ENCODE results near the gene PHYHD1. TPM values are rescaled to one million over a fixed set of nuclear protein-coding genes. Genes with fewer than 3 reads are reported as not detected.

PHYHD1 gene
- total RNA-seq, 1 experiment from 2014 or later: not detected

GRCh38 chr9:128909859-128910258, 10.9 kb upstream of the PHYHD1 start:
- TF ChIP-seq POLR2AphosphoS5 (IDR thresholded peaks at IDR 0.05; ENCODE audit: low read depth, low read length) (no peak), REST (IDR thresholded peaks at IDR 0.05; ENCODE audit: insufficient read depth in 1 of 2, low read depth in 2 of 2, low read length in 1 of 2) (no peak), SIN3A (IDR thresholded peaks at IDR 0.05; ENCODE audit: borderline replicate concordance, insufficient read depth, low read depth, low read length) (no peak), TCF7L2 (IDR thresholded peaks at IDR 0.05; ENCODE audit: low read depth, low read length) (no peak), CTCF (IDR thresholded peaks at IDR 0.05) (no peak)
- H3K36me3 ChIP-seq (ENCODE audit: control insufficient read depth, insufficient read depth, low read length): no peaks in the 10 kb centered on the region
- POLR2A ChIA-PET: no interaction called here
- H3K4me1 ChIP-seq (ENCODE audit: control insufficient read depth, insufficient read depth, low read length): peaks cover 12% of the 10 kb centered on the region; the same call in 1 of the 2 replicates
- no peak overlapping the region for H3K27ac ChIP-seq (ENCODE audit: low read length)
- no TSS peak for BruUV-seq (replicated peaks)
- no peaks in the 10 kb centered on the region for H3K9me3 ChIP-seq (ENCODE audit: control insufficient read depth, insufficient read depth, low read depth, low read length)
- in situ Hi-C loops (cut with HindIII; ENCODE audit: low pct_unique_long_range_greater_than_20kb, low sequenced_read_pairs): no loop called here
- no peak overlapping the region for H3K4me3 ChIP-seq (ENCODE audit: low read depth in 2 of 2, low read length in 2 of 2)
- no peak for DNase-seq (ENCODE audit: low read depth, low spot score)
- CTCF ChIA-PET: no interaction called here
- intact Hi-C loops (cut with micrococcal nuclease; ENCODE audit: unreplicated experiment): no loop called here
- no peak for ATAC-seq
- no peaks in the 10 kb centered on the region for H3K27me3 ChIP-seq (ENCODE audit: control insufficient read depth, insufficient read depth, low read length)

GRCh38 chr9:128910906-128911305, 9.9 kb upstream of the PHYHD1 start:
- CTCF ChIA-PET: no interaction called here
- POLR2A ChIA-PET: no interaction called here
- Histone ChIP-seq H3K27ac (ENCODE audit: low read length) (no peak overlapping the region), H3K4me3 (ENCODE audit: low read depth in 2 of 2, low read length in 2 of 2) (no peak overlapping the region), H3K27me3 (ENCODE audit: control insufficient read depth, insufficient read depth, low read length) (no peaks in the 10 kb centered on the region), H3K4me1 (ENCODE audit: control insufficient read depth, insufficient read depth, low read length) (peaks cover 12% of the 10 kb centered on the region; the same call in 1 of the 2 replicates), H3K36me3 (ENCODE audit: control insufficient read depth, insufficient read depth, low read length) (no peaks in the 10 kb centered on the region), H3K9me3 (ENCODE audit: control insufficient read depth, insufficient read depth, low read depth, low read length) (no peaks in the 10 kb centered on the region)
- DNase-seq (ENCODE audit: low read depth, low spot score): no peak
- TF ChIP-seq CTCF (IDR thresholded peaks at IDR 0.05) (no peak), REST (IDR thresholded peaks at IDR 0.05; ENCODE audit: insufficient read depth in 1 of 2, low read depth in 2 of 2, low read length in 1 of 2) (no peak), POLR2AphosphoS5 (IDR thresholded peaks at IDR 0.05; ENCODE audit: low read depth, low read length) (no peak), TCF7L2 (IDR thresholded peaks at IDR 0.05; ENCODE audit: low read depth, low read length) (no peak), SIN3A (IDR thresholded peaks at IDR 0.05; ENCODE audit: borderline replicate concordance, insufficient read depth, low read depth, low read length) (no peak)
- no peak for ATAC-seq
- no TSS peak for BruUV-seq (replicated peaks)
- in situ Hi-C loops (cut with HindIII; ENCODE audit: low pct_unique_long_range_greater_than_20kb, low sequenced_read_pairs) (no loop called here), intact Hi-C loops (cut with micrococcal nuclease; ENCODE audit: unreplicated experiment) (no loop called here)
